Keratinocyte (primary cell): ENCODE measurements around the gene SH3D21.

Source experiments
- EZH2 ChIP-seq: IDR thresholded peaks from one replicate; pipeline ENCODE4 v1.6.1; 2012; ENCODE audit warnings: inconsistent platforms, mild to moderate bottlenecking, low read length, moderate library complexity
- TF ChIP-seq, protein P1 (sequence below), 3 experiments: IDR thresholded peaks in 1 of 3; conservative IDR thresholded peaks in 1 of 3; optimal IDR thresholded peaks in 1 of 3; 2 replicates in 2 of 3; 3 replicates in 1 of 3; pipeline versions ENCODE3 to v1.5.1; 2011; ENCODE audit warnings: low read length in 3 of 3, mild to moderate bottlenecking in 3 of 3, moderate library complexity in 2 of 3, control low read depth in 1 of 3, inconsistent platforms in 1 of 3; ENCODE audit not compliant: insufficient read depth in 2 of 3; ENCODE audit errors: extremely low read depth in 1 of 3

DNA sequence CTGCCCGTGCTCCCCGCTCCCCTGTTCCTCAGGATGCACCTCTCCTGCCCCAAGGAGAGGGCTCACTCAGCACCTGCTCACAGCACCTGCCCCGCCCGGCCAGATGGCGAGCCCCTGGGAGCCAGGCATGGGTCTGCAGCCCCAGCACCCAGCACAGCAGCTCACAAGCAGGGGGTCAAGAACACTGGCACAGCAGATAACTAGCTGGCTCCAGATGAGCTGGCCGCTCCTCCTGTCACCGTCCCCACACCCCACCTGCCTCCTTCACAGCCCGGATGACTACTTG is 38.2 kb downstream of the SH3D21 start:
- TF ChIP-seq, protein P1, sequence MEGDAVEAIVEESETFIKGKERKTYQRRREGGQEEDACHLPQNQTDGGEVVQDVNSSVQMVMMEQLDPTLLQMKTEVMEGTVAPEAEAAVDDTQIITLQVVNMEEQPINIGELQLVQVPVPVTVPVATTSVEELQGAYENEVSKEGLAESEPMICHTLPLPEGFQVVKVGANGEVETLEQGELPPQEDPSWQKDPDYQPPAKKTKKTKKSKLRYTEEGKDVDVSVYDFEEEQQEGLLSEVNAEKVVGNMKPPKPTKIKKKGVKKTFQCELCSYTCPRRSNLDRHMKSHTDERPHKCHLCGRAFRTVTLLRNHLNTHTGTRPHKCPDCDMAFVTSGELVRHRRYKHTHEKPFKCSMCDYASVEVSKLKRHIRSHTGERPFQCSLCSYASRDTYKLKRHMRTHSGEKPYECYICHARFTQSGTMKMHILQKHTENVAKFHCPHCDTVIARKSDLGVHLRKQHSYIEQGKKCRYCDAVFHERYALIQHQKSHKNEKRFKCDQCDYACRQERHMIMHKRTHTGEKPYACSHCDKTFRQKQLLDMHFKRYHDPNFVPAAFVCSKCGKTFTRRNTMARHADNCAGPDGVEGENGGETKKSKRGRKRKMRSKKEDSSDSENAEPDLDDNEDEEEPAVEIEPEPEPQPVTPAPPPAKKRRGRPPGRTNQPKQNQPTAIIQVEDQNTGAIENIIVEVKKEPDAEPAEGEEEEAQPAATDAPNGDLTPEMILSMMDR (optimal IDR thresholded peaks at IDR 0.05 in 1 of 3, IDR thresholded peaks at IDR 0.05 in 1 of 3, conservative IDR thresholded peaks at IDR 0.05 in 1 of 3; ENCODE audit: extremely low read depth in 1 of 3, insufficient read depth in 2 of 3, low read length in 3 of 3) = no peak
- TF ChIP-seq EZH2 = no peak
